Right atrium auricular region (tissue), 2 donors: ENCODE data around the gene CACNA1A. TPM values are rescaled to one million over a fixed set of nuclear protein-coding genes. Genes with fewer than 3 reads are reported as not detected.

ENCODE experiments used
- DNase-seq: peaks from one replicate; pipeline ENCODE4 v3.0.0-alpha.2; 2019; ENCODE audit warnings: low spot score
- H3K27ac ChIP-seq, 2 donors: fragments of 200-600 bp; sonication (generic); 1 replicate in 1 of 2; 2 replicates in 1 of 2; pipeline ENCODE4 v1.5.1; 2016 to 2019
- H3K27me3 ChIP-seq, 2 donors: fragments of 200-600 bp; sonication (generic); one replicate each; pipeline versions ENCODE4 v1.5.1 to v1.6.0; 2017 to 2019
- H3K36me3 ChIP-seq: fragments of 200-600 bp; sonication (generic); one replicate; pipeline ENCODE4 v1.5.1; 2016
- H3K4me1 ChIP-seq, 2 donors: fragments of 200-600 bp; sonication (generic); one replicate each; pipeline versions ENCODE4 v1.5.1 to v1.6.0; 2017 to 2019
- H3K4me3 ChIP-seq, 2 donors: fragments of 200-600 bp; sonication (generic); 1 replicate in 1 of 2; 2 replicates in 1 of 2; pipeline ENCODE4 v1.5.1; 2017 to 2019; ENCODE audit warnings: mild to moderate bottlenecking in 1 of 2, moderate library complexity in 1 of 2
- H3K9me3 ChIP-seq, 2 donors: fragments of 200-600 bp; sonication (generic); one replicate each; pipeline ENCODE4 v1.5.1; 2019
- total RNA-seq, 2 donors: library from RNA; depleted of rRNA; stranded (reverse); fragments of >200 nt; gene quantifications; one replicate each; pipeline ENCODE4 v1.1.0, GENCODE V29; 2016
- TF ChIP-seq, protein P1 (sequence below), 2 donors: fragments of 200-600 bp; sonication (generic); IDR thresholded peaks; one replicate each; pipeline ENCODE4 v1.5.1; 2019; ENCODE audit warnings: antibody characterized with exemption in 2 of 2

CACNA1A gene
- total RNA-seq = under 1 TPM; 0.28 to 0.48 TPM

DNA sequence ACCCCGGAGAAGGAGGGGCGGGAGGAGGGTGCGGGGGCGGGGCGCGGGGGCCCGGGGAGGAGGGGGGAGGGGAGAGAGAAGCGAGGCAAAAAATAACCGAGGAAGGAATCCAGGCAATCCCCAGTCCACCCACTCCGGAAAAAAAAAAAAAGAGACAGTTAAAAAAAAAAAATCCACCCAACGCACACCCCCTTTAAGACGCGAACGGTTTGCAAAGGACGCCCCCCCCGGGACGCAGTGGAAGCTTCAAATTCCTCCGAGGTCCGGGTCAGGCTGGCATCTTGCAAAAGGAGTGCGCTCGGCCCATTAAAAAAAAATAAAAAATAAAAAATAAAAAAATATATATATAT lies at the start of gene CACNA1A:
TSS of gene CACNA1A (minus strand) at position 9 of the 350 bp plus-strand sequence. CDS start 255 bp downstream, outside the sequence.
- H3K27me3 ChIP-seq = peaks cover 3 to 20% of the 10 kb centered on the region in 2 donors
- H3K27ac ChIP-seq = no peak within 1 kb of the TSS

GRCh38 chr19:13554506-13555240 lies 48.4 kb upstream of the CACNA1A start:
- H3K27me3 ChIP-seq = no peaks in the 10 kb centered on the region
- no peak overlapping the region for H3K4me3 ChIP-seq
- H3K9me3 ChIP-seq = no peaks in the 10 kb centered on the region

More for the DNA sequence above, at the start of gene CACNA1A:
- peaks cover 0 to 8% of the 10 kb centered on the region in 2 donors for H3K4me1 ChIP-seq
- peak within 1 kb of the TSS; percentile 20 to 46 for H3K4me3 ChIP-seq
- no peak for DNase-seq
- no peaks in the 10 kb centered on the region for H3K36me3 ChIP-seq
- TF ChIP-seq, protein P1, sequence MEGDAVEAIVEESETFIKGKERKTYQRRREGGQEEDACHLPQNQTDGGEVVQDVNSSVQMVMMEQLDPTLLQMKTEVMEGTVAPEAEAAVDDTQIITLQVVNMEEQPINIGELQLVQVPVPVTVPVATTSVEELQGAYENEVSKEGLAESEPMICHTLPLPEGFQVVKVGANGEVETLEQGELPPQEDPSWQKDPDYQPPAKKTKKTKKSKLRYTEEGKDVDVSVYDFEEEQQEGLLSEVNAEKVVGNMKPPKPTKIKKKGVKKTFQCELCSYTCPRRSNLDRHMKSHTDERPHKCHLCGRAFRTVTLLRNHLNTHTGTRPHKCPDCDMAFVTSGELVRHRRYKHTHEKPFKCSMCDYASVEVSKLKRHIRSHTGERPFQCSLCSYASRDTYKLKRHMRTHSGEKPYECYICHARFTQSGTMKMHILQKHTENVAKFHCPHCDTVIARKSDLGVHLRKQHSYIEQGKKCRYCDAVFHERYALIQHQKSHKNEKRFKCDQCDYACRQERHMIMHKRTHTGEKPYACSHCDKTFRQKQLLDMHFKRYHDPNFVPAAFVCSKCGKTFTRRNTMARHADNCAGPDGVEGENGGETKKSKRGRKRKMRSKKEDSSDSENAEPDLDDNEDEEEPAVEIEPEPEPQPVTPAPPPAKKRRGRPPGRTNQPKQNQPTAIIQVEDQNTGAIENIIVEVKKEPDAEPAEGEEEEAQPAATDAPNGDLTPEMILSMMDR (IDR thresholded peaks at IDR 0.05) = no peak
- H3K9me3 ChIP-seq = no peaks in the 10 kb centered on the region

DNA sequence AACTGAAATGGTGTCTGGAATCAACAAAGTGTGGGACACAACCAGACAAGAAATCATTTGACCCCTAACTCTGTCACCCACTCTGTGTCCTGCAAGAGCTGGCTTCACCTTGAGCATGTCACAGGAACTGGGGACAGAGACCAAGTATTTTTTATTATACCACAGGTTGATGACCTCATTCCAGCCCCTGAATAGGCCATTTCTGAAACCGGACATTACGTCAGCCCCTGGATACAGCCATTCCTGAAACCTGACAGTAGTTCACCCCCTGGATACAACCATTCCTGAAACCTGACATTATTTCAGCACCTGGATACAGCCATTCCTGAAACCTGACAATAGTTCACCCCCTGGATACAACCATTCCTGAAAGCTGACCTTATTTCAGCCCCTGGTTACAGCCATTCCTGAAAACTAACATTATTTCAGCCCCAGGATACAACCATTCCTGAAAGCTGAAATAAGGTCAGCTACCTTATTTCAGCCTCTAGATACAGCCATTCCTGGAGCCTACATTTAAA lies 47.7 kb upstream of the CACNA1A start:
- TF ChIP-seq, protein P1 (IDR thresholded peaks at IDR 0.05) = no peak
- H3K9me3 ChIP-seq = no peaks in the 10 kb centered on the region
- H3K27me3 ChIP-seq = no peaks in the 10 kb centered on the region
- H3K4me1 ChIP-seq = no peaks in the 10 kb centered on the region
- H3K36me3 ChIP-seq = no peaks in the 10 kb centered on the region
- no peak overlapping the region for H3K27ac ChIP-seq
- H3K4me3 ChIP-seq = no peak overlapping the region
- no peak for DNase-seq

More at GRCh38 chr19:13554506-13555240, 48.4 kb upstream of the CACNA1A start:
- no peaks in the 10 kb centered on the region for H3K36me3 ChIP-seq
- no peaks in the 10 kb centered on the region for H3K4me1 ChIP-seq
- TF ChIP-seq, protein P1 (IDR thresholded peaks at IDR 0.05) = no peak
- H3K27ac ChIP-seq = no peak overlapping the region
- DNase-seq = no peak

DNA sequence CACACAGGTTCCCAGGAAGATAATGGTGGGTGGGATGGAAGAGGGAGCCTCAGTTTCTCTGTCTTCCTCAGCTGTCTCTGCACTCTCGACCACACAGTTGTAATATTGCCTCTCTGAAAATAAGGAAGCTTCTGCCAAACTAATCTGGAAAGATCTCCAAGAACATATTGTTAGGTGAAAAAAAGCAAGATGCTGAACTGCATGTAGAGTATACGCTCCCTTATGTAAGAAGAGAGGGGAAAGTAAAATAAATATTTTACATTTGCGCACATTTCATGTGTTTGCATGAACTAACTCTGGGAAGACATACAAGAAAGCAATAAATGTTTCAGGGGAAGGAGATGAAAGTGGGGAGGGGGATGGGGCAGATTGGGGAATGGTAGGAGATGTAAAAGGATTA lies 41.9 kb upstream of the CACNA1A start:
- DNase-seq = no peak
- Histone ChIP-seq H3K27ac (no peak overlapping the region), H3K27me3 (no peaks in the 10 kb centered on the region), H3K4me3 (no peak overlapping the region), H3K36me3 (no peaks in the 10 kb centered on the region), H3K4me1 (no peaks in the 10 kb centered on the region), H3K9me3 (peaks cover 0 to 6% of the 10 kb centered on the region in 2 donors)
- TF ChIP-seq, protein P1 (IDR thresholded peaks at IDR 0.05) = no peak

DNA sequence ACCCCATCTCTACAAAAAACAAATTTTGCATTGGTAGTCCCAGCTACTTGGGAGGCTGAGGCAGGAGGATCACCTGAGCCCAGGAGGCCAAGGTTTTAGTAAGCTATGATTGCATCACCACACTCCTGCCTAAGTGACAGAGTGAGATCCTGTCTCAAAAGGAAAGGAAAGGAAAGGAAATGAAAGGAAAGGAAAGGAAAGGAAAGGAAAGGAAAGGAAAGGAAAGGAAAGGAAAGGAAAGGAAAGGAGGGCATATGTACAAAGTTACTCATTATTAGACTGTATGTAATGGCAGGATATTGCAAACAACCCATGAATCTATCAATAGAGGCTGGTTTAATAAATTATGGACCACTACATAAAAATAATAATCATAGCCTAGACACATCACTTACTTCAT lies 40.8 kb upstream of the CACNA1A start:
- no peaks in the 10 kb centered on the region for H3K4me1 ChIP-seq
- peaks cover 0 to 6% of the 10 kb centered on the region in 2 donors for H3K9me3 ChIP-seq
- H3K27me3 ChIP-seq = no peaks in the 10 kb centered on the region
- TF ChIP-seq, protein P1 (IDR thresholded peaks at IDR 0.05) = no peak
- H3K36me3 ChIP-seq = no peaks in the 10 kb centered on the region
- H3K27ac ChIP-seq = no peak overlapping the region
- no peak overlapping the region for H3K4me3 ChIP-seq
- no peak for DNase-seq
